Adipocyte (in vitro differentiated cells): ENCODE measurements around the gene VSIG10L.

Source experiments
- DNase-seq: peaks from one replicate; pipeline ENCODE4 v3.0.0-alpha.2; 2015; ENCODE audit warnings: low read depth
- H3K27me3 ChIP-seq: replicated peaks from 2 replicates; pipeline ENCODE4 v1.7.0; 2013; ENCODE audit warnings: mild to moderate bottlenecking, low read length, moderate library complexity; ENCODE audit not compliant: control insufficient read depth, insufficient read depth
- H3K36me3 ChIP-seq: 2 replicates; pipeline ENCODE4 v1.7.0; 2013; ENCODE audit warnings: low read length, mild to moderate bottlenecking, moderate library complexity; ENCODE audit not compliant: control insufficient read depth, insufficient read depth, severe bottlenecking
- H3K4me1 ChIP-seq: 2 replicates; pipeline ENCODE4 v1.7.0; 2013; ENCODE audit warnings: mild to moderate bottlenecking, low read length, moderate library complexity; ENCODE audit not compliant: control insufficient read depth, insufficient read depth
- H3K4me3 ChIP-seq: 2 replicates; pipeline ENCODE4 v1.7.0; 2013; ENCODE audit warnings: mild to moderate bottlenecking, low read length, moderate library complexity
- H3K9ac ChIP-seq: 2 replicates; pipeline ENCODE4 v1.7.0; 2013; ENCODE audit warnings: mild to moderate bottlenecking, low read length, moderate library complexity
- H3K9me3 ChIP-seq: 2 replicates; pipeline ENCODE4 v1.7.0; 2013; ENCODE audit warnings: mild to moderate bottlenecking, low read length, moderate library complexity; ENCODE audit not compliant: control insufficient read depth

VSIG10L gene

GRCh38 chr19:51321799-51322198 is 20.1 kb downstream of the VSIG10L start:
- Histone ChIP-seq H3K4me3 (no peak overlapping the region), H3K36me3 (no peaks in the 10 kb centered on the region), H3K27me3 (peaks cover 31% of the 10 kb centered on the region), H3K4me1 (peaks cover 2% of the 10 kb centered on the region), H3K9me3 (no peaks in the 10 kb centered on the region), H3K9ac (no peak overlapping the region)
- no peak for DNase-seq

DNA sequence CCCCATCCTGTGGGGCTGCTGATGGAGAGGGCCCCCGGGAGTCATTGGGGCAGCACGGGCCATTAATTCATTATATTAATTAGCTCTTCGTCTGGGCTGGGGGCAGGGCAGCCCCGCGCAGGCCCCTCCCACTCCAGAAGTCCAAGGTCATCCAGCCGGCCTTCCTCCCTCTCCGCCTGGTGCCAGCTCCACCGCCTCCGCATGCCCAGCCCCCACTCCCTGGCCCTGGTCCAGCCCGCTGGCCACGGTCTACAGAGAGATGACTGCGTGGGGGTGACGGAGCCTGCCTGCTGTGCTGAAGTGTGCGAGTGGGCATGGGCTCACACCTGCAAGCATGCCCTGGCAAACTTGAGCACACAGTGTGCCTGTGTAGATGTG is 21.7 kb downstream of the VSIG10L start:
- no peaks in the 10 kb centered on the region for H3K36me3 ChIP-seq
- no peak overlapping the region for H3K4me3 ChIP-seq
- H3K4me1 ChIP-seq, result peaks cover 2% of the 10 kb centered on the region
- peaks cover 22% of the 10 kb centered on the region for H3K27me3 ChIP-seq
- DNase-seq, result no peak
- no peak overlapping the region for H3K9ac ChIP-seq
- H3K9me3 ChIP-seq, result no peaks in the 10 kb centered on the region

DNA sequence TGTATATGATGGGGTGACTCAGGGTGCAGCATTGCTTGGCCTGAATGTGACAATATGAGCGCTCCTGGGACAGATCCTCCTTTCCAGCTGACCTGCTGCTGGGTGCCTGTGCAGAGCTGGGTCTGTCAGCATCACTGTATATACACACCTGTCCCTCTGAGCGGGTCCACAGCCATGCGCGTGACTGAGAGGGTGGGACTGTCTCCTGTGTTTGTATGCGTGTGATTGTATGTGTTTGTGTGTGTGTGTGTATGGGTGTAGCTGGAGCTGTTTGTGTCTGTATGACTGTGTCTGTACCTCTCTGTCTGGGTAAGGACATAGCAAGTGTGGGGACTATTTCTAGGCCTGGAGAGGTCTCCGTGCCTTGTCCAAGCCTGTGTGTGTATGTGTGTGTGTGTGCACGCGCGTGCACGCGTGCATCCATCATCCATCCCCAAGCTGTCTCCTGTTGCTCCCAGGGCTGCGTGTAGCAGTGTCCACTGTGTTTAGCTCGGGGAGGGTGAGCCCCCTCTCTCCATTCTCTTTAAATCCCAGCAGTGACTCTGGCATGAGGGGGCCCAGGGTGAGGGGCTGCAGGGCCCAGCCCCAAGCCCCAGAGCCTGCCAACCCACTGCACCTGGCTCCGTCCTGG is 22.2 kb downstream of the VSIG10L start:
- H3K9ac ChIP-seq, result no peak overlapping the region
- peaks cover 22% of the 10 kb centered on the region for H3K27me3 ChIP-seq
- H3K9me3 ChIP-seq, result no peaks in the 10 kb centered on the region
- peaks cover 2% of the 10 kb centered on the region for H3K4me1 ChIP-seq
- H3K4me3 ChIP-seq, result no peak overlapping the region
- no peak for DNase-seq
- H3K36me3 ChIP-seq, result no peaks in the 10 kb centered on the region

DNA sequence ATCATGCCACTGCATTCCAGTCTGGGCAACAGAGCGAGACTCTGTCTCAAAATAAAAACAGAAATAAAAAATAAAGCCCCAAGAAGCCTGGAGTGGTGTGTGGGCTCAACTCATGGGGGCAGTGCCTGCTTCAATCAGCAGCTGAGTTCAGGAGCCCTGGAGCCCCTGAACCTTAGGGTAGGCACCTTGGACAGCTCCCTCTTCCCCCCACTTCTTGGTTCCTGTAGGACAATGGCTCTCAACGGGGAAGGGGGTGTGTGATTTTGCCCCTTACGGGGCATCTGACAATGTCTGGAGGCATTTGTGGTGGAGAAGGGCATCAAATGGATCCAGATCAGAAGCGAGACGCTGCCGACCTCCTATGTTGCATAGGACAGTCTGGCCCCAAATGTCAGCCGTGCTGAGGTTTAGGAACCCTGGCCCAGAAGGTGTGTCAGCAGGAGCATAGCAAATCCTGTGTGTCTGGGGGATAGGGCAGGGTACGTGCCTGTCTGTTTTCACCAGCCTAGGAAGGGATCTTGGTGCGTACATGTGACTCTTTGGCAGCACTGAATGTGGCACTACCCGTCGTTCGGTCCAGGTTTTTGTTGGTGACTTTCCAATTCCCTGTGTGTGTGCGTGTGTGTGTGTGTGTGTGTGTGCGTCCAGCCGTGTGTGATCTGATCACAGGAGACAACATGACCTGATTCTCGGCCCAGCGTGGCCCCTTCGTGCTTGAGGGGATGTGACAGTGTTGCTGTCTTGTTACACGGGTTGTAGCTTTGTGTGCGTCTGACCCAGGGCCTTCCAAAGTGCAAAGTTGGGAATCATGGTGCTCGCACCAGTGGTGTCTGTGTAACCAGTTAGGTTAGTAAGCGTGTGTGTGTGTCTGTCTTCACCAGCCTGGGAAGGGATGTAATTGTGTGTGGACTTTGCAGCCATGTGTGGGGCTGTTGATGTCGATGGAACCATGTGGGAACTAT is 23.0 kb downstream of the VSIG10L start:
- no peak for DNase-seq
- H3K4me3 ChIP-seq, result no peak overlapping the region
- peaks cover 17% of the 10 kb centered on the region for H3K27me3 ChIP-seq
- no peak overlapping the region for H3K9ac ChIP-seq
- H3K36me3 ChIP-seq, result no peaks in the 10 kb centered on the region
- H3K9me3 ChIP-seq, result no peaks in the 10 kb centered on the region
- no peaks in the 10 kb centered on the region for H3K4me1 ChIP-seq

GRCh38 chr19:51317968-51318367 is 24.0 kb downstream of the VSIG10L start:
- no peak overlapping the region for H3K4me3 ChIP-seq
- H3K9me3 ChIP-seq, result no peaks in the 10 kb centered on the region
- DNase-seq, result no peak
- H3K4me1 ChIP-seq, result no peaks in the 10 kb centered on the region
- no peaks in the 10 kb centered on the region for H3K36me3 ChIP-seq
- H3K9ac ChIP-seq, result no peak overlapping the region
- peaks cover 13% of the 10 kb centered on the region for H3K27me3 ChIP-seq

- H3K4me1 ChIP-seq, result no peaks in the 10 kb centered on the region
- H3K36me3 ChIP-seq, result no peaks in the 10 kb centered on the region
- H3K4me3 ChIP-seq, result no peak overlapping the region
- no peak for DNase-seq
- peaks cover 14% of the 10 kb centered on the region for H3K27me3 ChIP-seq
- H3K9me3 ChIP-seq, result no peaks in the 10 kb centered on the region
- no peak overlapping the region for H3K9ac ChIP-seq
Observed at GRCh38 chr19:51317376-51317775, 24.6 kb downstream of the VSIG10L start.

GRCh38 chr19:51316688-51317087 is 25.3 kb downstream of the VSIG10L start:
- Histone ChIP-seq H3K9ac (no peak overlapping the region), H3K36me3 (no peaks in the 10 kb centered on the region), H3K4me1 (no peaks in the 10 kb centered on the region), H3K27me3 (peaks cover 18% of the 10 kb centered on the region), H3K9me3 (no peaks in the 10 kb centered on the region), H3K4me3 (no peak overlapping the region)
- DNase-seq, result no peak

- DNase-seq, result no peak
- Histone ChIP-seq H3K9ac (no peak within 1 kb of the TSS), H3K36me3 (no peaks in the 10 kb centered on the region), H3K4me3 (no peak within 1 kb of the TSS), H3K27me3 (peaks cover 11% of the 10 kb centered on the region), H3K9me3 (peaks cover 14% of the 10 kb centered on the region), H3K4me1 (no peaks in the 10 kb centered on the region)
Observed at GRCh38 chr19:51311351-51312257, 30.3 kb downstream of the VSIG10L start, which contains the start of gene IGLON5. IGLON5 (plus strand) TSS chr19:51311644; CDS start chr19:51311848, 204 bp downstream.

DNA sequence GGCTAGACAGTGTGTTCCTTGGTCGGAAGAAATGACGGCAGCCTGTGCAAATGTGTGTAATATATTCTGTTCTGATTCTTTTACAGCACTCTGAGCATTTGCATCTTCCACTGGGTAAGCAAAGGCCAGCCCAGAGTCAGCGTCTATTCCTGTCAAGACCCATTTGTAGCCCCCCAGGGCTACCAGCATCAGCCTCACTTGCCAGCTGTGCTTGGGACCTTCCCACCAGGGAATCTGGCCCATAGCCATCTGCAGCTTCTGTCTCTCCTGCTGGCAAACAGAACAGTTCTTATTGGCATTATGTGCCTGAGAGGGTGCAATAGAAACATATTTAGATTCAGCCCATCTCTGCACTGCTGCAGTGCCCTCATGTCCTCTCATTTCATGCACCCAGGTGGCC is 36.5 kb downstream of the VSIG10L start:
- Histone ChIP-seq H3K9me3 (peaks cover 30% of the 10 kb centered on the region), H3K27me3 (peaks cover 4% of the 10 kb centered on the region), H3K36me3 (no peaks in the 10 kb centered on the region), H3K9ac (no peak overlapping the region), H3K4me3 (no peak overlapping the region), H3K4me1 (no peaks in the 10 kb centered on the region)
- DNase-seq, result no peak

DNA sequence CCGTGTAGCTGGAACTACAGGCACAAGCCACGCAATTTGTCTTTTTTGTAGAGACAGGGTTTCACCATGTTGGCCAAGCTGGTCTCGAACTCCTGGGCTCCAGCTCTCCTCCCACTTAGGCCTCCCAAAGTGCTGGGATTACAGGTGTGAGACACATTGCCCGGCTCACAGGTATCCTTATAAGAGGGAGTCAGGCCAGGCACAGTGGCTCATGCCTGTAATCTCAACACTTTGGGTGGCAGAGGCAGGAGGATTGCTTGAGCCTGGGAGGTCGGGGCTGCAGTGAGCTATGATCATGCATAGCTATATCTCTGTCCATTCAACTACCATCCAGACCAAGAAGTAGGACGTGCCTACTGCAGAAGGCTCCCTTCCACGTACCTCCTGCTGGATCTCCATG is 40.7 kb downstream of the VSIG10L start:
- Histone ChIP-seq H3K36me3 (no peaks in the 10 kb centered on the region), H3K9ac (no peak overlapping the region), H3K27me3 (peaks cover 7% of the 10 kb centered on the region), H3K4me1 (no peaks in the 10 kb centered on the region), H3K9me3 (peaks cover 12% of the 10 kb centered on the region), H3K4me3 (no peak overlapping the region)
- no peak for DNase-seq

DNA sequence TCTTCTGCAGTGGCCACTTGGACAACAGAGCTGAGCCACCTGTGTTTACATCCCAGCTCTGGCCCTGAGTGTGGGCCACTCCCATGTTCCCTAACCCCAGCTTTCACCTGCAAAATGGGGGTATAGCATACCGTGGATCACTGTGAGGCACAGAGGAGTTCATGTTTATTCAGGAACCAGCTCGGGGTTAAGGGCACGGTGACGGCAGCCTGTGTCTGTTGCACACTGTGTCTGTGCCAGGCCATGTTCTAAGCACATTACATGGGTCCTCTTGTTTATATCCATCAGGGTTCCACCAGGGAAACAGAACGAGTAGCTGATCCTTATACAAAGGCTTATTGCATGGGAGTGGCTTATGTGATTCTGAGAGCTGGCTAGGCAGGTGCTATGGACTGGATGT is 44.5 kb downstream of the VSIG10L start:
- DNase-seq, result no peak
- H3K9ac ChIP-seq, result no peak overlapping the region
- no peaks in the 10 kb centered on the region for H3K4me1 ChIP-seq
- peaks cover 28% of the 10 kb centered on the region for H3K27me3 ChIP-seq
- no peaks in the 10 kb centered on the region for H3K36me3 ChIP-seq
- no peak overlapping the region for H3K4me3 ChIP-seq
- no peaks in the 10 kb centered on the region for H3K9me3 ChIP-seq
